ENCODE results near the gene IDH3A. TPM values are rescaled to one million over a fixed set of nuclear protein-coding genes. Genes with fewer than 3 reads are reported as not detected.

Gene IDH3A
- total RNA-seq, 1 experiment from 2014 or later = 116 TPM

DNA sequence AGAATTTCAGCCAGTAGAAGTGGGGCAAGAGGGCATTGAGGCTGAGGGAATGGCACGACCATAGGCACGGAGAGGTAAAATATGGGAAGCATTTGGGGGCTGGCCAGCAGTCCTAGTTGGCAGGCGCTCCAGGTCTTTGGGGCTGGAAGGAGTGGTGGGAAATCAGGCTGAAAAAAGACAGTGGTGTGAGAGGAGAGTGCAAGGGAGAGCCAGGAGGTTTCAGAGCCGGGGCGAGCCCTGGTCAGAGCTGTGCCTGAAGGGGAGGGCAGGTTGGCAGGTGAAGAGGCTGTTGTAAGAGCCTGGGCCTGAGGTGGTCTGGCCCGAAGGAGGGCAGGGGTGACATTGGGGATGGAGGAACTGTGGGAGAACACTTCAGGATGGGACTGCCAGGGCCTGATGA is 1.6 kb upstream of the IDH3A start:
- no peaks in the 10 kb centered on the region for H3K27me3 ChIP-seq (ENCODE audit: control insufficient read depth, insufficient read depth, low read length)
- POLR2A ChIA-PET = no interaction called here
- no peaks in the 10 kb centered on the region; the same call in 1 of the 2 replicates for H3K36me3 ChIP-seq (ENCODE audit: control insufficient read depth, insufficient read depth, low read length)
- DNase-seq (ENCODE audit: low read depth, low spot score) (no peak), ATAC-seq (no peak)
- in situ Hi-C loops (cut with HindIII; ENCODE audit: low pct_unique_long_range_greater_than_20kb, low sequenced_read_pairs) (loop anchor here (25.0 kb wide), 1 partner anchor 115 kb away; the partner anchor contains the start of gene DNAJA4), intact Hi-C loops (cut with micrococcal nuclease; ENCODE audit: unreplicated experiment) (no loop called here)
- H3K4me1 ChIP-seq (ENCODE audit: control insufficient read depth, insufficient read depth, low read length) = peaks cover 13% of the 10 kb centered on the region
- no peak overlapping the region for H3K27ac ChIP-seq (ENCODE audit: low read length)
- H3K4me3 ChIP-seq (ENCODE audit: low read depth in 2 of 2, low read length in 2 of 2) = no peak overlapping the region
- CTCF ChIA-PET = no interaction called here
- no peaks in the 10 kb centered on the region for H3K9me3 ChIP-seq (ENCODE audit: control insufficient read depth, insufficient read depth, low read depth, low read length)
- TF ChIP-seq, protein P1, sequence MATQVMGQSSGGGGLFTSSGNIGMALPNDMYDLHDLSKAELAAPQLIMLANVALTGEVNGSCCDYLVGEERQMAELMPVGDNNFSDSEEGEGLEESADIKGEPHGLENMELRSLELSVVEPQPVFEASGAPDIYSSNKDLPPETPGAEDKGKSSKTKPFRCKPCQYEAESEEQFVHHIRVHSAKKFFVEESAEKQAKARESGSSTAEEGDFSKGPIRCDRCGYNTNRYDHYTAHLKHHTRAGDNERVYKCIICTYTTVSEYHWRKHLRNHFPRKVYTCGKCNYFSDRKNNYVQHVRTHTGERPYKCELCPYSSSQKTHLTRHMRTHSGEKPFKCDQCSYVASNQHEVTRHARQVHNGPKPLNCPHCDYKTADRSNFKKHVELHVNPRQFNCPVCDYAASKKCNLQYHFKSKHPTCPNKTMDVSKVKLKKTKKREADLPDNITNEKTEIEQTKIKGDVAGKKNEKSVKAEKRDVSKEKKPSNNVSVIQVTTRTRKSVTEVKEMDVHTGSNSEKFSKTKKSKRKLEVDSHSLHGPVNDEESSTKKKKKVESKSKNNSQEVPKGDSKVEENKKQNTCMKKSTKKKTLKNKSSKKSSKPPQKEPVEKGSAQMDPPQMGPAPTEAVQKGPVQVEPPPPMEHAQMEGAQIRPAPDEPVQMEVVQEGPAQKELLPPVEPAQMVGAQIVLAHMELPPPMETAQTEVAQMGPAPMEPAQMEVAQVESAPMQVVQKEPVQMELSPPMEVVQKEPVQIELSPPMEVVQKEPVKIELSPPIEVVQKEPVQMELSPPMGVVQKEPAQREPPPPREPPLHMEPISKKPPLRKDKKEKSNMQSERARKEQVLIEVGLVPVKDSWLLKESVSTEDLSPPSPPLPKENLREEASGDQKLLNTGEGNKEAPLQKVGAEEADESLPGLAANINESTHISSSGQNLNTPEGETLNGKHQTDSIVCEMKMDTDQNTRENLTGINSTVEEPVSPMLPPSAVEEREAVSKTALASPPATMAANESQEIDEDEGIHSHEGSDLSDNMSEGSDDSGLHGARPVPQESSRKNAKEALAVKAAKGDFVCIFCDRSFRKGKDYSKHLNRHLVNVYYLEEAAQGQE (IDR thresholded peaks at IDR 0.05; ENCODE audit: insufficient read depth in 1 of 2, low read depth in 2 of 2, low read length in 1 of 2) = no peak
- no peak for TF ChIP-seq SIN3A (IDR thresholded peaks at IDR 0.05; ENCODE audit: borderline replicate concordance, insufficient read depth, low read depth, low read length)
- TF ChIP-seq POLR2AphosphoS5 (IDR thresholded peaks at IDR 0.05; ENCODE audit: low read depth, low read length) = no peak
- TF ChIP-seq, protein P2, sequence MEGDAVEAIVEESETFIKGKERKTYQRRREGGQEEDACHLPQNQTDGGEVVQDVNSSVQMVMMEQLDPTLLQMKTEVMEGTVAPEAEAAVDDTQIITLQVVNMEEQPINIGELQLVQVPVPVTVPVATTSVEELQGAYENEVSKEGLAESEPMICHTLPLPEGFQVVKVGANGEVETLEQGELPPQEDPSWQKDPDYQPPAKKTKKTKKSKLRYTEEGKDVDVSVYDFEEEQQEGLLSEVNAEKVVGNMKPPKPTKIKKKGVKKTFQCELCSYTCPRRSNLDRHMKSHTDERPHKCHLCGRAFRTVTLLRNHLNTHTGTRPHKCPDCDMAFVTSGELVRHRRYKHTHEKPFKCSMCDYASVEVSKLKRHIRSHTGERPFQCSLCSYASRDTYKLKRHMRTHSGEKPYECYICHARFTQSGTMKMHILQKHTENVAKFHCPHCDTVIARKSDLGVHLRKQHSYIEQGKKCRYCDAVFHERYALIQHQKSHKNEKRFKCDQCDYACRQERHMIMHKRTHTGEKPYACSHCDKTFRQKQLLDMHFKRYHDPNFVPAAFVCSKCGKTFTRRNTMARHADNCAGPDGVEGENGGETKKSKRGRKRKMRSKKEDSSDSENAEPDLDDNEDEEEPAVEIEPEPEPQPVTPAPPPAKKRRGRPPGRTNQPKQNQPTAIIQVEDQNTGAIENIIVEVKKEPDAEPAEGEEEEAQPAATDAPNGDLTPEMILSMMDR (IDR thresholded peaks at IDR 0.05) = no peak
- no TSS peak for BruUV-seq (replicated peaks)

DNA sequence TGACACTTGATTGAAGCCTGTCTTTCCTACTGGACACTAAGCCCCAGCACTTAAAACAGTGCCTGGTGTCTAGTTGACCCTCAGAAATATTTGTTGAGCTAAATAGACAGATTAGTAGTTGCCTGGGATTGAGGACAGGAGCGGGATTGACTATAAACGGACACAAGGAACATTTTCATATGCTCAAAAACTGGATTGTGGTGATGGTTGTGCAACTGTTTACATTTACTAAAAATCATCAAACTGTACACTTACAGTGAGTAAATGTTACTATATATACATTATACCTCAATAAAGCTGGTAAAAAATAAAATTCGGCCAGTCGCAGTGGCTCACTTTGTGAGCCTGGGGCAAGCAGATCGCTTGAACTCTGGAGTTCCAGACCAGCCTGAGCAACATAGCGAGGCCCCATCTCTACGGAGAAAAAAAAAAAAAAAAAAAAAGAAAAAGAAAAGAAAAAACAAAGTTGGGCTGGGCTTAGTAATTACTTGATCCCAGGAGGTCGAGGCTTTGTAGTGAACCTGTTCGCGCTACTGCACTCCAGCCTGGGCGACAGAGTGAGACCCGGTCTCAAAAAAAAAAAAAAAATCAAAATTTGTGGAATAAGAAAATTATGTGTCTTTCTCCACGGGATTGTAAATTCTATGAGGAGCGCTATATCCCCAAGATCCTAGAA is 632 bp upstream of the IDH3A start:
- ChIA-PET POLR2A (interaction anchor here (0.6 to 0.7 kb wide), 4 partner anchors 63 to 238 kb away, joined by 3 to 10 read pairs (median 4); no protein-coding TSS in a partner anchor), CTCF (interaction anchor here (0.6 to 0.7 kb wide), 3 partner anchors 89 to 367 kb away, joined by 3 to 5 read pairs (median 3); no protein-coding TSS in a partner anchor)
- TF ChIP-seq POLR2AphosphoS5 (IDR thresholded peaks at IDR 0.05; ENCODE audit: low read depth, low read length) = no peak
- TF ChIP-seq, protein P1 (IDR thresholded peaks at IDR 0.05; ENCODE audit: insufficient read depth in 1 of 2, low read depth in 2 of 2, low read length in 1 of 2) = no peak
- TF ChIP-seq TCF7L2 (IDR thresholded peaks at IDR 0.05; ENCODE audit: low read depth, low read length) = no peak
- TF ChIP-seq, protein P2 (IDR thresholded peaks at IDR 0.05) = no peak
- no peak for TF ChIP-seq SIN3A (IDR thresholded peaks at IDR 0.05; ENCODE audit: borderline replicate concordance, insufficient read depth, low read depth, low read length)
- peaks cover 13% of the 10 kb centered on the region for H3K4me1 ChIP-seq (ENCODE audit: control insufficient read depth, insufficient read depth, low read length)
- no peaks in the 10 kb centered on the region for H3K27me3 ChIP-seq (ENCODE audit: control insufficient read depth, insufficient read depth, low read length)
- DNase-seq (ENCODE audit: low read depth, low spot score) = no peak
- H3K27ac ChIP-seq (ENCODE audit: low read length) = peak overlapping the region; percentile 93
- TSS peak; percentile 96 for BruUV-seq (replicated peaks)
- H3K9me3 ChIP-seq (ENCODE audit: control insufficient read depth, insufficient read depth, low read depth, low read length) = no peaks in the 10 kb centered on the region
- H3K4me3 ChIP-seq (ENCODE audit: low read depth in 2 of 2, low read length in 2 of 2) = peak overlapping the region; percentile 64 to 87
- ATAC-seq = peak; percentile 3; the same call in 1 of the 2 replicates
- no peaks in the 10 kb centered on the region; the same call in 1 of the 2 replicates for H3K36me3 ChIP-seq (ENCODE audit: control insufficient read depth, insufficient read depth, low read length)
- in situ Hi-C loops (cut with HindIII; ENCODE audit: low pct_unique_long_range_greater_than_20kb, low sequenced_read_pairs) = loop anchor here (25.0 kb wide), 1 partner anchor 114 kb away; the partner anchor contains the start of gene DNAJA4
- intact Hi-C loops (cut with micrococcal nuclease; ENCODE audit: unreplicated experiment) = no loop called here
